ENCODE measurements around the gene HOPX.

DNA sequence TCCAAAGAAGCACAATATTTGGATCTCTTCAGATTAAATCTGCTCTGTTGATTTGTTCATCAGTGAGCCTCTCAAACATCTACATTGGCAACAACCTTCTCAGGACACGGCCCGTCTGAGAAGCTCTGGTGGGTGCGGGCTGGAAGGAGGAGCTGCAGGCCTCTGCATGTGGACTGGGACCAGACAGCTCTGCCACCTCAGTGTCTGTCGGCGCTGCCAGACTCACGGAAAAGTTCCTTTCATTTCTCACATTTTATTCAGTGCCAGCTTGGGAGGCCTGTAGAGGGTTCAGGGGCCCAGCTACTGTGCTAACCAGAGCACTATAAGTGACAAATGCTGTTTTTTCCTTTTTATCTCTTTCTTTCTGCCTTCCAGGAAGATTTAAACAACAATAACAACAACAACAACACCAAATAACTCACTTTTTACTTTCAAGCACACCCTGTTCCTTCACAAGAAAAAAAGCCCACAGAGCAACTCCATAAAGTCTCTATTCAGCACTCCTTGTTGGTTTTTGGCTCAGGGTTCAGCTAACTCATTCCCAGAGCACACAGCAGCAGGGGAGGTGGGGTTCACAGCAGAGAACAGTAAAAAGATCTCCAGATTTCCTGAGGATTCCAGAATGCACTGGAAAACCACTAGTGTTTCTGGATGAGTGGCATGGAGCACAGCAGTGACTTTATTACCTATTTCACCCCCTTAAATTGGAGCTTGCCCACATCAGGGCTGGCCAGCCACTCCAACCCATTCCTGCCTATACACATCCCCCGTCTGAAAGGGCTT lies 23.2 kb upstream of the HOPX start:
- TF ChIP-seq, protein P1, sequence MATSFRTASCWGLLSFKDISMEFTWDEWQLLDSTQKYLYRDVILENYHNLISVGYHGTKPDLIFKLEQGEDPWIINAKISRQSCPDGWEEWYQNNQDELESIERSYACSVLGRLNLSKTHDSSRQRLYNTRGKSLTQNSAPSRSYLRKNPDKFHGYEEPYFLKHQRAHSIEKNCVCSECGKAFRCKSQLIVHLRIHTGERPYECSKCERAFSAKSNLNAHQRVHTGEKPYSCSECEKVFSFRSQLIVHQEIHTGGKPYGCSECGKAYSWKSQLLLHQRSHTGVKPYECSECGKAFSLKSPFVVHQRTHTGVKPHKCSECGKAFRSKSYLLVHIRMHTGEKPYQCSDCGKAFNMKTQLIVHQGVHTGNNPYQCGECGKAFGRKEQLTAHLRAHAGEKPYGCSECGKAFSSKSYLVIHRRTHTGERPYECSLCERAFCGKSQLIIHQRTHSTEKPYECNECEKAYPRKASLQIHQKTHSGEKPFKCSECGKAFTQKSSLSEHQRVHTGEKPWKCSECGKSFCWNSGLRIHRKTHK (tag by site-specific recombination; IDR thresholded peaks at IDR 0.05), result no peak
- TF ChIP-seq MYNN (tag by site-specific recombination; IDR thresholded peaks at IDR 0.05; ENCODE audit: borderline replicate concordance), result no peak
- TF ChIP-seq, protein P2, sequence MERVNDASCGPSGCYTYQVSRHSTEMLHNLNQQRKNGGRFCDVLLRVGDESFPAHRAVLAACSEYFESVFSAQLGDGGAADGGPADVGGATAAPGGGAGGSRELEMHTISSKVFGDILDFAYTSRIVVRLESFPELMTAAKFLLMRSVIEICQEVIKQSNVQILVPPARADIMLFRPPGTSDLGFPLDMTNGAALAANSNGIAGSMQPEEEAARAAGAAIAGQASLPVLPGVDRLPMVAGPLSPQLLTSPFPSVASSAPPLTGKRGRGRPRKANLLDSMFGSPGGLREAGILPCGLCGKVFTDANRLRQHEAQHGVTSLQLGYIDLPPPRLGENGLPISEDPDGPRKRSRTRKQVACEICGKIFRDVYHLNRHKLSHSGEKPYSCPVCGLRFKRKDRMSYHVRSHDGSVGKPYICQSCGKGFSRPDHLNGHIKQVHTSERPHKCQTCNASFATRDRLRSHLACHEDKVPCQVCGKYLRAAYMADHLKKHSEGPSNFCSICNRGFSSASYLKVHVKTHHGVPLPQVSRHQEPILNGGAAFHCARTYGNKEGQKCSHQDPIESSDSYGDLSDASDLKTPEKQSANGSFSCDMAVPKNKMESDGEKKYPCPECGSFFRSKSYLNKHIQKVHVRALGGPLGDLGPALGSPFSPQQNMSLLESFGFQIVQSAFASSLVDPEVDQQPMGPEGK (tag by site-specific recombination; IDR thresholded peaks at IDR 0.05), result no peak
- TF ChIP-seq, protein P3, sequence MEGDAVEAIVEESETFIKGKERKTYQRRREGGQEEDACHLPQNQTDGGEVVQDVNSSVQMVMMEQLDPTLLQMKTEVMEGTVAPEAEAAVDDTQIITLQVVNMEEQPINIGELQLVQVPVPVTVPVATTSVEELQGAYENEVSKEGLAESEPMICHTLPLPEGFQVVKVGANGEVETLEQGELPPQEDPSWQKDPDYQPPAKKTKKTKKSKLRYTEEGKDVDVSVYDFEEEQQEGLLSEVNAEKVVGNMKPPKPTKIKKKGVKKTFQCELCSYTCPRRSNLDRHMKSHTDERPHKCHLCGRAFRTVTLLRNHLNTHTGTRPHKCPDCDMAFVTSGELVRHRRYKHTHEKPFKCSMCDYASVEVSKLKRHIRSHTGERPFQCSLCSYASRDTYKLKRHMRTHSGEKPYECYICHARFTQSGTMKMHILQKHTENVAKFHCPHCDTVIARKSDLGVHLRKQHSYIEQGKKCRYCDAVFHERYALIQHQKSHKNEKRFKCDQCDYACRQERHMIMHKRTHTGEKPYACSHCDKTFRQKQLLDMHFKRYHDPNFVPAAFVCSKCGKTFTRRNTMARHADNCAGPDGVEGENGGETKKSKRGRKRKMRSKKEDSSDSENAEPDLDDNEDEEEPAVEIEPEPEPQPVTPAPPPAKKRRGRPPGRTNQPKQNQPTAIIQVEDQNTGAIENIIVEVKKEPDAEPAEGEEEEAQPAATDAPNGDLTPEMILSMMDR (tag by site-specific recombination; IDR thresholded peaks at IDR 0.05), result no peak
- no peak for TF ChIP-seq ZNF302 (tag by site-specific recombination; IDR thresholded peaks at IDR 0.05; ENCODE audit: low read depth)
- TF ChIP-seq KLF16 (tag by site-specific recombination; IDR thresholded peaks at IDR 0.05), result no peak
- TF ChIP-seq YY1 (tag by site-specific recombination; IDR thresholded peaks at IDR 0.05), result no peak
- TF ChIP-seq SP7 (tag by site-specific recombination; IDR thresholded peaks at IDR 0.05), result no peak
- TF ChIP-seq, protein P4, sequence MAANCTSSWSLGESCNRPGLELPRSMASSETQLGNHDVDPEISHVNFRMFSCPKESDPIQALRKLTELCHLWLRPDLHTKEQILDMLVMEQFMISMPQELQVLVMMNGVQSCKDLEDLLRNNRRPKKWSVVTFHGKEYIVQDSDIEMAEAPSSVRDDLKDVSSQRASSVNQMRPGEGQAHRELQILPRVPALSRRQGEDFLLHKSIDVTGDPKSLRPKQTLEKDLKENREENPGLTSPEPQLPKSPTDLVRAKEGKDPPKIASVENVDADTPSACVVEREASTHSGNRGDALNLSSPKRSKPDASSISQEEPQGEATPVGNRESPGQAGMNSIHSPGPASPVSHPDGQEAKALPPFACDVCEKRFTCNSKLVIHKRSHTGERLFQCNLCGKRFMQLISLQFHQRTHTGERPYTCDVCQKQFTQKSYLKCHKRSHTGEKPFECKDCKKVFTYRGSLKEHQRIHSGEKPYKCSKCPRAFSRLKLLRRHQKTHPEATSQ (tag by site-specific recombination; IDR thresholded peaks at IDR 0.05), result no peak
- TF ChIP-seq WT1 (tag by site-specific recombination; IDR thresholded peaks at IDR 0.05), result no peak
- TF ChIP-seq, protein P5, sequence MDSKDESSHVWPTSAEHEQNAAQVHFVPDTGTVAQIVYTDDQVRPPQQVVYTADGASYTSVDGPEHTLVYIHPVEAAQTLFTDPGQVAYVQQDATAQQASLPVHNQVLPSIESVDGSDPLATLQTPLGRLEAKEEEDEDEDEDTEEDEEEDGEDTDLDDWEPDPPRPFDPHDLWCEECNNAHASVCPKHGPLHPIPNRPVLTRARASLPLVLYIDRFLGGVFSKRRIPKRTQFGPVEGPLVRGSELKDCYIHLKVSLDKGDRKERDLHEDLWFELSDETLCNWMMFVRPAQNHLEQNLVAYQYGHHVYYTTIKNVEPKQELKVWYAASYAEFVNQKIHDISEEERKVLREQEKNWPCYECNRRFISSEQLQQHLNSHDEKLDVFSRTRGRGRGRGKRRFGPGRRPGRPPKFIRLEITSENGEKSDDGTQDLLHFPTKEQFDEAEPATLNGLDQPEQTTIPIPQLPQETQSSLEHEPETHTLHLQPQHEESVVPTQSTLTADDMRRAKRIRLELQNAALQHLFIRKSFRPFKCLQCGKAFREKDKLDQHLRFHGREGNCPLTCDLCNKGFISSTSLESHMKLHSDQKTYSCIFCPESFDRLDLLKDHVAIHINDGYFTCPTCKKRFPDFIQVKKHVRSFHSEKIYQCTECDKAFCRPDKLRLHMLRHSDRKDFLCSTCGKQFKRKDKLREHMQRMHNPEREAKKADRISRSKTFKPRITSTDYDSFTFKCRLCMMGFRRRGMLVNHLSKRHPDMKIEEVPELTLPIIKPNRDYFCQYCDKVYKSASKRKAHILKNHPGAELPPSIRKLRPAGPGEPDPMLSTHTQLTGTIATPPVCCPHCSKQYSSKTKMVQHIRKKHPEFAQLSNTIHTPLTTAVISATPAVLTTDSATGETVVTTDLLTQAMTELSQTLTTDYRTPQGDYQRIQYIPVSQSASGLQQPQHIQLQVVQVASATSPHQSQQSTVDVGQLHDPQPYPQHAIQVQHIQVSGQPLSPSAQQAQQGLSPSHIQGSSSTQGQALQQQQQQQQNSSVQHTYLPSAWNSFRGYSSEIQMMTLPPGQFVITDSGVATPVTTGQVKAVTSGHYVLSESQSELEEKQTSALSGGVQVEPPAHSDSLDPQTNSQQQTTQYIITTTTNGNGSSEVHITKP (tag by site-specific recombination; IDR thresholded peaks at IDR 0.05), result no peak
